ENCODE data around the gene RAPGEF2.

RAPGEF2 gene

DNA sequence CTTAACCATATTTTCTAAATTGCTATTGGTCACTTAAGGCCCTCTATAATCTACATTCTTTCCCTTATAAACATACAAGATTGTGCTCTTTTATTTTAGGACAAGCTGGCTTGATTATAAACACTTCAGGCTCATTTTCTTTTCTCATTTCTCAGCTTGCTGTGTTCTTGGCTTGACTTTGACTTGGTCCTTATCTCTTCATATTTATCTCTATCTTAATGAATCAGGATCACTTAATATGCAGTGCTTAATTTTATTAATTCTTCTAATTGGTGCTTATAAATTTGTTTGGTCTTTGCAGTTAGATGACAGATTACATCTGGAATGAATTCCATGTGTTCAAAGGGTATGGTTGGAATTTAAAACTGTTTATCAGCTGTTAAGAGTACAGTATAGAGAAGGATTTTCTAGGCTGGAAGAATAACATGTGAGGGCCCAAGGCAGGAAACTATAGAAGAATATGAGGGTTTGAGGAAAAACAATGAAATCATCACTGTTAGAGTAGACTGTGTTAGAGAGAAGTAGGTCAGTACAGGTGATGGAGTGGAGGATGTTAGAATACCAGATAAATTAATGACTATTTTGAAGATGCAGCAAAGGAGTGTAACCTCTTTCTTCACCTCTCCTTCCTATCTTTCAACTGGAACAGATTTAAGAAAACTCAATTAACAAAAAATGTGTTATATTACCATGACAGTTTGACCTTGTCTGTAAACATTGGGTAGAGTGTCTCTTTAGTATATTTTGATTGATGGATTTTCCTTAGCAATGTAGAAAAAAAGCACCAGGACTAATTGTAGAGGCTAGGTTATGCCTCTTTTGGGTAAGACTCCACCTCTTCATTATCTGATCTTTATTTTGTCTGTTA lies 169.6 kb downstream of the RAPGEF2 start:
- DNase-seq (ENCODE audit: low read depth in 2 of 3, low spot score in 2 of 3) = no peak

DNA sequence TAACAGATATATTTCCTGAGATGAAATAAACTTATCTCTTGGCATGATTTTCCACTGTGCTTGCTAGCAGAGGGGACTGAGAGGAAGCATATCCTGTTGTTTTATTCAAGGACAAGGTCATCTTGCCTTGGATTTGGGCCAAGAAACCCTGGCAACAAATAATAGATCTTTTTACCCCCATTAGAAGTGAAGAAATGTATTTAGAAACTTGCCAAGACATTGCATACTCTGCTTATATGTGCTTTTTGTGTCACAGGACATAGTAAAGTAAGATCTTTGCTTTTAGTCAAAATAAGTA lies 170.2 kb downstream of the RAPGEF2 start:
- no peak for DNase-seq (ENCODE audit: low read depth in 2 of 3, low spot score in 2 of 3)

DNA sequence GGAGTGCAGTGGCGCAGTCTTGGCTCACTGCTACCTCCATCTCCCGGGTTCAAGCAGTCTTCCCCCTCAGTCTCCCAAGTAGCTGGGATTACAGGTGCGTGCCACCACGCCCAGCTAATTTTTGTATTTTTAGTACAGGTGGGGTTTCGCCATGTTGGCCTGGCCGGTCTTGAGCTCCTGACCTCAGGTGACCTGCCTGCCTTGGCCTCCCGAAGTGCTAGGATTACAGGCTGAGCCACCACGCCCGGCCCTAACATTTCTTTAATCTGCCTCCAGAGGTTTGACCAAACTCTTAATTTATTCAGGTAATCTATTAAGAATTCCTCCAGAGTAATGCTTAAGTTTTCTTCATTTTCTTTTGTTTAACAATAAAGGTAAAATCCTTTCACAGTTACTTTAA lies 171.0 kb downstream of the RAPGEF2 start:
- no peak for DNase-seq (ENCODE audit: low read depth in 2 of 3, low spot score in 2 of 3)

GRCh38 chr4:159278399-159278798 lies 175.5 kb downstream of the RAPGEF2 start:
- no peak for DNase-seq (ENCODE audit: low read depth in 2 of 3, low spot score in 2 of 3)

GRCh38 chr4:159279084-159279483 lies 176.2 kb downstream of the RAPGEF2 start:
- DNase-seq (ENCODE audit: low read depth in 2 of 3, low spot score in 2 of 3) = no peak

DNA sequence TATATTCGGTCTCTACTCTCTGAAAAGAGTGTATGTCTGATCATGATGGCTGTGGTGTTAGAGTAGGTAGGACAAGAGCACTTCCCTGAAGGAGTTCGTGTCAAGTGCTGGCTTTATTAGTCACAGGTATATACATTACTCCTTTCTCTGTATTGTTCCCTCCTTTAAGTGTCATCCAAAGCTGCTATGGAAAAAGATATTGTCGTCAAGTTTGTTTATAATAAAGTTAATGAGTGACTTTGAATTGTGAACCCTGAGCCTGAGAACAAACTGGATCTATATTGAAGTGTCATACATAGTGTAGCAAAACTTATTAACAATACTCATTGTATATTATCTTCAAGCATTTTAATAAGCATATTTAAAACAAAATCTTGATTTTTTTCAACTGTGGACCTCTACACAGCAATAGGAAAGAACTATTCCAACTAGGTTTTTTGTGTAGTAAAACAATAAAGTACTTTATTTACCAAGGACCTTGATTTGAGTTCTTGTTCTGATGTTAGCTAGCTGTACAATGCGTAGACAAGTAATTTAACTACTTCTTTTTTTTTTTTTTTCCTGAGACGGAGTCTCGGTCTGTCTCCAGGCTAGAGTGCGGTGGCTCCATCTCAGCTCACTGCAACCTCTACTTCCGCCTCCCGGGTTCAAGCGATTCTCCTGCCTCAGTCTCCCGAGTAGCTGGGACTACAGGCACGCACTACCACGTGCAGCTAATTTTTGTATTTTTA lies 177.7 kb downstream of the RAPGEF2 start:
- no peak for DNase-seq (ENCODE audit: low read depth in 2 of 3, low spot score in 2 of 3)

DNA sequence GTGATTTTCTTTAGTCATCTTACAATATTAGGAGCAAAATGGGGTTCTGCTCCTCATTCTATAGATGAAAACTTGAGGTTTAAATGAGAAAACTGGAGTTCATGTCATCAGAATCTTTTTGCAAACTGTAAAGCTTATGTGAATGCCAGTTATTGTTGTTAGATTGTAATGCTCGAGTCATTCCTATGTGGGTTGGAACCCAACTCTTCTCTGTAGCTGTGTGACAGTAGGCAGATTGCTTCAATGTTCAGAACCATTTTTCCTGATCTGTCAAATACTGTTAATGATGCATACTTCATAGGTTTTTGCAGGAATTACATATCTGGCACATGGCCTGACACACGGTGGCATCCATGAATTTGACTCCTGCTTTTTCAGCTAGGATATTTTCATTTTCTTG lies 178.9 kb downstream of the RAPGEF2 start:
- no peak for DNase-seq (ENCODE audit: low read depth in 2 of 3, low spot score in 2 of 3)

DNA sequence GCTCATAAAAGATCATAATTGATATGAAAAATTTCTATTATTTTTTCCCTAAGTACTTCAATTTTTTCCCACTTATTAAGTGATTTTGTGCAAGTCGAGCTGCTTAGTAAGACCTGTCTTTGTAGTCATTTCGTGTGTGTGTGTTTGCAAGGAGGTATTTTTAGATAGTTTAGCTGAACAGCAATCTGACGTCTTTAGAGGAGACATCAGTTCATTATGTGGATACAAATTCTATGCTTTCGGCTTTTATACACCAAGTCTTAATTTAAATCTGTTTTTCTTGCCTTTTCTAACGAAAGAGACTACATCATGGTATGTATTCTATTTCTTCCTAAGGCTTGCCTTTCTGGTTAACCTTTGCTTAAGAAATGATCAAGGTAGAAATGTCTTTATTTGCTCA lies 179.4 kb downstream of the RAPGEF2 start:
- no peak for DNase-seq (ENCODE audit: low read depth in 2 of 3, low spot score in 2 of 3)

DNA sequence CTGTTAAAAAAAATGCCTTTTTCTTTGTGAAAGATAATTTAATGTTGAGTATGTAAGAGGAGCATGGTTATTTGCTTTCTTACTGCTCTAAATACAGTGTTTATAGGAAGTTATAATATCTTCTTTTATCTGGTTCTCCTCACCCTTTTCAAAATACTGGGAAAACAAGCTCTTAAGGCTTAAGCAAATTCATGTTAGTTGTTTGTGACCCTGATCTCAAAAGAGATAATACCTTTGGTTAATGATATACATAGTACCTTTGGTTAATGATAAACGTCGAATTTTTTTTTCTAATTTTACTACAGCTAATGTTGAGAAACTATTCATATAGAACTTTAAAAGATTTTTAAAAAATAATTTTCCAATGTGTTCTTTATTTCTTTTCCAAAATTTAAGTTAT lies 180.1 kb downstream of the RAPGEF2 start:
- DNase-seq (ENCODE audit: low read depth in 2 of 3, low spot score in 2 of 3) = no peak

DNA sequence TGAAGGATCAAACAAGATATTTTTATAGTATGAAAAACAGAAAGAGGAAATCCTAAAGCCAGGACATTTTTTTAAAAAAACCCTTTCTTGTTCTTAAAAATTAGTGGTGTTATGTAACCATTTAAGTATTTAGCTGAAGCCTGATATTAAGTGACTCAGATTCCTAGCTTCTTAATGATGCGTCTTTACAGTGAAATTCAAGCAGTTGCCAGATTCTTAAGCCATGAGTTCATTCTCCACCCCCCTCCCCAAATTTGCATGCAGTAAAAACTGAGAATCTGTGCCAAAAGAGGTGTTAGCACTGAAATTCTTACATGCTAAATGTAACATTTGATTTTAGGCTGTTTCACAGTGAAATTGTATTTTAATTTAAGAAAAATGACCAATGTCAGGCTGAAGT lies 180.8 kb downstream of the RAPGEF2 start:
- no peak for DNase-seq (ENCODE audit: low read depth in 2 of 3, low spot score in 2 of 3)

GRCh38 chr4:159284113-159284512 lies 181.2 kb downstream of the RAPGEF2 start:
- no peak for DNase-seq (ENCODE audit: low read depth in 2 of 3, low spot score in 2 of 3)

DNA sequence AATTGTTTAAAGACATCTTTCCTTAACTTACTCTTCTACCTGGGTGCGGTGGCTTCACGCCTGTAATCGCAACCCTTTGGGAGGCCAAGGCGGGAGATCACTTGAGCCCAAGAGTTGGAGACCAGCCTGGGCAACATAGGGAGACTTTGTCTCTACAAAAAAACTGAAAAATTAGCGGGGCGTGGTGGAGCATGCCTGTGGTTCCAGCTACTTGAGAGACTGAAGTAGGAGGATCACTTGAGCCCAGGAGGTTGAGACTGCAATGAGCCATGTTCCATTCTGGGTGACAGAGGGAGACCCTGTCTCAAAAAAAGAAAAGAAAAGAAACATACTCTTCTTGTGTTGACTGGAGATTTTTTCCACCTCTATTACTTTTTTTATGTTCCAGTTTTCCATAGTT lies 181.9 kb downstream of the RAPGEF2 start:
- DNase-seq (ENCODE audit: low read depth in 2 of 3, low spot score in 2 of 3) = no peak

DNA sequence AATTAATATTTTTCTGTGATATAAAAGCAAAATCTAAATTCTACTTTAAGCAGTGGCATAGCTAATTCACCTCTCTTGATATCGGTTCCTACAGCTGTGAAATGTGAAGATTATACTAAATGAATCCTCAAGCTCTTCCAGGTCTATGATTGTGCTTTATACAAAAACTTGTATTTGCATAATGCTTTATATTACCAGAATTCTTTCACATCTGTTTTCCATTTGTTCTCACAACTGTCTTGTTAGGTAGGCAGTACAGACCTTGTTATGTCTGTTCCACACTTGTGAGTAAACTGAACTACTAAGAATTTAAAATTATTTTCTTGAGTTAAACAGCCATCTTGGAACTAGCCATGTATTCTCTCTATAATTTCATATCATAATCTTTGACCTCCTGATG lies 184.9 kb downstream of the RAPGEF2 start:
- no peak for DNase-seq (ENCODE audit: low read depth in 2 of 3, low spot score in 2 of 3)

- DNase-seq (ENCODE audit: low read depth in 2 of 3, low spot score in 2 of 3) = no peak
These were observed 186.8 kb downstream of the RAPGEF2 start for GRCh38 chr4:159289682-159290081.

DNA sequence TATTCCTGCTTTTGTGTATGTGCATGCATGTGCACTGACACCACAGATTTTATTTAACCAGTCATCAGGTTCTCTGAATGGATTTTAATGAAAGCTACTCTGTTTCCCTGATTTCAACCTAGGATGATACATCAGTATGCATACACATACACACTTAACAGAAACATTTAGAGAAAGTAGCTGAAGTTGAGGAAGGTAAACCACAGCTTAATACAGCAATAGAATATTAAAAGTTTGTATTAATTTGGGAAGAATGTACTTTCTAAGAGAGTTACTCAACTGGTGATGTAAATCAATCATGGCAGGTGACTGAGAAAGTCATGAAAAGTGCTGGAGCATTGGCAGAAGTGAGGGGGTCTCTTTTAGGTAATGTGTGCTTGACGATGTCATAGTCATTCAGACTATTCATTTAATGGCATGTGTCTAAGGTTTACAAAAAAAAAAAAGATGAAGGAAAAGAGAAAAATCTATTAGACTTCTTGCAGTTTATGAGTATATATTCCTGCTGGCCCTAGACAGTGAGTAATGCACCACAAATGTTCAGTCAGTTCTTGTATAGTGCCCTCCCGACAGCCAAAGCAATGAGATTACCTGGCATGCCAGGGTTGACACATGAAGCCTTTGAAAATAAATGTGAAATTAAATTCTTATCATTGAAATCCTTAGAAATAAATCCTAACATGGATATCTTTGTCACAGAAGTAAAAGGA lies 187.6 kb downstream of the RAPGEF2 start:
- DNase-seq (ENCODE audit: low read depth in 2 of 3, low spot score in 2 of 3) = no peak

- DNase-seq (ENCODE audit: low read depth in 2 of 3, low spot score in 2 of 3) = no peak
These were observed 188.3 kb downstream of the RAPGEF2 start for GRCh38 chr4:159291176-159291575.

DNA sequence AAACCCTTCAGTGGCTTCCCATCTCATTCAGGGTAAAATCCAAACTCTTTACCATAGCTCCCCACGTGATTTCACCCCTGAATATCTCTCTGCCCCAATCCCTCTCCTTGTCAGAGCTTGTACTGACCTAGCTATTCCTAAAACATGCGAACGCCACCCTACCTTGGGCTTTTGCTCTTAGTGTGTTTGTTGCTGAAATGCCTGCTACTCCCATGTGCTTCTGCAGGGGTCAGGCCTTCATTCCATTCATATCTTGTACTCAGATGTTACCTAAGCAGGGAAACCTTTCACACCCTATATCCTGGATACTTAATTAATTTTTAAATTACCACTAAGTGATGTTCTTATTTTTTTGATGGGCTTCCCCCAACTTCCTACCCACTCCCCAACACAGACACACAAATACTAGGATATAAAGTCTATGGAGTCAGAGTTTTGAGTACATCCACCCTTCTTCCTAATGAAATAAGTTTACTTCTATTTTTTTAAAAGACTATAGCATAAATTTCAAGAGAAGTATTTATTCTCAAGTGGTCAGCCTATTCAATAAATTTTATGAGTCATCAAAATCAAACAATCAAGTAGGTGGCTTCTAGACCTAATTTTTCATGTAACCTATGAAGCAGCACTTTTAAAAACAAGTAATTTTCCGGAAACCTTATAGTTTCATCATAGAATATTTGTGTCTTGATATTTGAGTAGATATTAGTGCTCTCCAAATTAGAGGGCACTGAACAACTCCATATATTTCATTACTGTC lies 189.4 kb downstream of the RAPGEF2 start:
- no peak for DNase-seq (ENCODE audit: low read depth in 2 of 3, low spot score in 2 of 3)

GRCh38 chr4:159293811-159294515 lies 191.1 kb downstream of the RAPGEF2 start:
- DNase-seq (ENCODE audit: low read depth in 2 of 3, low spot score in 2 of 3) = no peak

DNA sequence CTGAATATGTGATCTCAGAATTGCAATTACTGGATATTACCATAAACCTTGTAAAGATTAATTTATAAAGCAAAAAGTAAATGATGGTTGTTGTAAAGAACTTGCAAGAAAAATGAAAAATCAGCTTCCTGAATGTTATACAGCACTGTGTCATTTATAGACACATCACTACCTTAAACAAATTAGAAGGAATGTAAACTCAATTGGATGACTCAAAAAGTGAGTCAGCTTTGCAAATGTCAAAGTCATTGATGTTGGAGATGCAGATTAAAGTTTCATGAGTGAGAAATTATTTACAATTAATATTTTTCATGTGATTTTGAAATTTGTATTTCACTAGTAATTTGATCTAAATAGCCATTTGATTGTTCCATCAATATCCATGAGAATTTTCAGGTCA lies 193.2 kb downstream of the RAPGEF2 start:
- no peak for DNase-seq (ENCODE audit: low read depth in 2 of 3, low spot score in 2 of 3)

DNA sequence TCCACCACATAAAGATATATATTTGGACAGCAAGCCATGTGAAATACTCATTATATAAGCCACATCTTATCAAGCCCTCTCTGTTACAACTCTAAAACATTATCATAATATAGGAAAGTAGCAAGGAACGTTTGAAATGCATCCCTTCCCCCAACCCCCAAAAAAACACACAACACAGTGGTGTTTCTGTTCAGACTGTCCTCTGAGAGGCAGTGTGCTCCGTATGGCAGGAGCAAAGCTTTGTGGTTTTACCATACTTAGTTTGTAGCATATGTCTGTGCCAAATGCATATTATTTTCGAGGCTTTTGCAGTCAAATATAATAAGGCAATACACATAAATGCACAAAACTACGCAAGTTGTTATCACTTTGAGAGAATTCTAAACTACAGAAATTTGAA lies 194.2 kb downstream of the RAPGEF2 start:
- DNase-seq (ENCODE audit: low read depth in 2 of 3, low spot score in 2 of 3) = no peak

DNA sequence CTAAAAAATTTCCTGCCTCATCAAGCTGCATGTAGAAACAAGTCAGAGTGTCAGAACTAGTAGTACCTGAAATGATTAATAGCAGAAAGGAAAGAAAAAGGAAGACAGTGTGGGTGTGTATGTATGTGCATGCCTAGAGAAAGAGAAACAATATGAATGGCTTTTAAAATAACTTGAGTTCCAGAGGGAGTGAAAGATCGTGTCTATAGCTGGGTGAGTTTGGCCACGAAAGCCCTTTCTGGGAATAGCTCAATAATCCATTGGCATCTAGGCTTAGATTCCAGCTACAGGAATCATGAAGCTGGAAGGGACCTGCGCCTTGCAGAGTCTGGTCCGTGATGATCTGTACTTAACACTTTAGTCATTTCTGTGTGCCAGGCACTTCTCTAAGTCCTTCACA lies 195.6 kb downstream of the RAPGEF2 start:
- no peak for DNase-seq (ENCODE audit: low read depth in 2 of 3, low spot score in 2 of 3)
